AG04450 (cell line): ENCODE measurements around the gene PTGES2. TPM values are rescaled to one million over a fixed set of nuclear protein-coding genes. Genes with fewer than 3 reads are reported as not detected.
"Not testable (repeated sequence)": the region's sequence is repeated elsewhere in the genome, so short reads cannot be mapped to it uniquely, and the experiment has no call there.

Experiments
- CTCF ChIA-PET: fragments of 300-600, 350-600 bp; formaldehyde crosslinking; extraction: SDS; loops from one replicate; lab custom pipeline; 2022; ENCODE audit warnings: antibody characterized with exemption, inconsistent platforms; lab: Charles Lee
- POLR2A ChIA-PET: fragments of 350-600 bp; formaldehyde crosslinking; extraction: SDS; loops from one replicate; lab custom pipeline; 2021; ENCODE audit warnings: antibody characterized with exemption, inconsistent platforms; lab: Yijun Ruan, JAX
- DNase-seq: peaks from one replicate; pipeline ENCODE4 v3.0.0-alpha.2; 2011; ENCODE audit warnings: low read depth, low spot score
- H3K27ac ChIP-seq: one replicate; pipeline ENCODE4 v1.5.1; 2012; ENCODE audit warnings: low read depth, low read length, control low read depth
- H3K27me3 ChIP-seq: one replicate; pipeline ENCODE4 v1.6.0; 2012; ENCODE audit warnings: low read length; ENCODE audit not compliant: control insufficient read depth, insufficient read depth
- H3K4me3 ChIP-seq: 2 replicates; pipeline ENCODE4 v1.5.1; 2011; ENCODE audit warnings: mild to moderate bottlenecking, low read depth, low read length, control low read depth
- H3K9me3 ChIP-seq: 2 replicates; pipeline ENCODE4 v1.5.1; 2012; ENCODE audit warnings: low read length; ENCODE audit not compliant: control insufficient read depth, insufficient read depth
- CTCF ChIP-seq: IDR thresholded peaks from 2 replicates; pipeline ENCODE4 v1.5.1; 2011; ENCODE audit warnings: low read depth, low read length, control low read depth, inconsistent platforms
- polyA plus RNA-seq: library from polyadenylated mRNA; depleted of rRNA; stranded (reverse); fragments of >200 nt; gene quantifications from 2 replicates; pipeline ENCODE4 v1.2.3, GENCODE V29; 2011

The PTGES2 gene
- polyA plus RNA-seq, 1 experiment = 56.3 TPM

GRCh38 chr9:128114326-128115186, 13.0 kb downstream of the PTGES2 start:
- H3K9me3 ChIP-seq = peaks cover 4% of the 10 kb centered on the region; the same call in 1 of the 2 replicates
- TF ChIP-seq CTCF = no peak
- H3K27me3 ChIP-seq = no peaks in the 10 kb centered on the region
- CTCF ChIA-PET = interaction anchor here (3.9 kb wide), 1 partner anchor 171 kb away, joined by 85 read pairs; no protein-coding TSS in a partner anchor
- H3K27ac ChIP-seq = no peak overlapping the region
- POLR2A ChIA-PET = interaction anchor here (0.7 to 1.2 kb wide), 4 partner anchors 10 to 312 kb away, joined by 3 to 4 read pairs (median 4); partner anchors contain the start of gene FPGS
- H3K4me3 ChIP-seq = no peak overlapping the region
- DNase-seq = no peak

GRCh38 chr9:128113526-128114325, 13.8 kb downstream of the PTGES2 start:
- H3K27me3 ChIP-seq = no peaks in the 10 kb centered on the region
- CTCF ChIA-PET = interaction anchor here (1.0 kb wide), 1 partner anchor 170 kb away, joined by 4 read pairs; no protein-coding TSS in a partner anchor
- H3K4me3 ChIP-seq = no peak overlapping the region
- DNase-seq = no peak
- POLR2A ChIA-PET = interaction anchor here (0.6 to 1.1 kb wide), 2 partner anchors 9 to 505 kb away, joined by 3 read pairs; no protein-coding TSS in a partner anchor
- no peak for TF ChIP-seq CTCF
- H3K9me3 ChIP-seq = peaks cover 4% of the 10 kb centered on the region; the same call in 1 of the 2 replicates
- no peak overlapping the region for H3K27ac ChIP-seq

GRCh38 chr9:128111726-128112125, 15.8 kb downstream of the PTGES2 start:
- CTCF ChIA-PET = interaction anchor here (1.1 kb wide), 1 partner anchor 13 kb away, joined by 3 read pairs; no protein-coding TSS in a partner anchor
- DNase-seq, H3K4me3 ChIP-seq, H3K27ac ChIP-seq, H3K9me3 ChIP-seq, POLR2A ChIA-PET, H3K27me3 ChIP-seq: not testable (repeated sequence)

GRCh38 chr9:128109050-128109709, 18.3 kb downstream of the PTGES2 start:
- no peak overlapping the region for H3K27ac ChIP-seq
- POLR2A ChIA-PET = no interaction called here
- no peak for DNase-seq
- TF ChIP-seq CTCF = no peak
- no peak overlapping the region for H3K4me3 ChIP-seq
- CTCF ChIA-PET = interaction anchor here (0.8 to 11.1 kb wide), 3 partner anchors 8 to 167 kb away, joined by 3 to 102 read pairs (median 3); no protein-coding TSS in a partner anchor
- H3K9me3 ChIP-seq = peaks cover 4% of the 10 kb centered on the region; the same call in 1 of the 2 replicates
- no peaks in the 10 kb centered on the region for H3K27me3 ChIP-seq
